H1 (cell line): ENCODE data around the gene OR10V1. TPM values are rescaled to one million over a fixed set of nuclear protein-coding genes. Genes with fewer than 3 reads are reported as not detected.

Source experiments
- CTCF ChIA-PET: fragments of 300-600 bp; sonication (Branson Sonifier 250); formaldehyde crosslinking; loops from one replicate; lab custom pipeline; 2021; ENCODE audit not compliant: partially characterized antibody; lab: Charles Lee
- POLR2A ChIA-PET: fragments of 300-600 bp; sonication (Branson Sonifier 250); formaldehyde crosslinking; loops from one replicate; lab custom pipeline; 2021; ENCODE audit warnings: inconsistent platforms; ENCODE audit not compliant: partially characterized antibody; lab: Charles Lee
- DNase-seq, 2 experiments: peaks; one replicate each; pipeline versions ENCODE4 v3.0.0 to v3.0.0-alpha.2; 2010 to 2022; ENCODE audit warnings: low spot score in 2 of 2, low read depth in 1 of 2, mixed read lengths in 1 of 2
- FAIRE-seq: peaks from 2 replicates; lab custom pipeline; 2011; peaks lifted over from hg19 to GRCh38; lab: Jason Lieb, UNC
- H2AFZ ChIP-seq: 2 replicates; pipeline ENCODE4 v1.8.1; 2012; ENCODE audit warnings: low read length, inconsistent platforms
- H2AK5ac ChIP-seq: 2 replicates; pipeline ENCODE4 v1.6.1; 2013; ENCODE audit warnings: low read depth, low read length
- H2BK120ac ChIP-seq: replicated peaks from 2 replicates; pipeline ENCODE3; 2013; ENCODE audit warnings: low read depth, low read length, inconsistent platforms
- H2BK12ac ChIP-seq: 2 replicates; pipeline ENCODE4 v1.6.1; 2013; ENCODE audit warnings: low read depth, low read length
- H2BK15ac ChIP-seq: 2 replicates; pipeline ENCODE4 v1.6.1; 2013; ENCODE audit warnings: low read length
- H2BK20ac ChIP-seq: 2 replicates; pipeline ENCODE4 v1.6.1; 2013; ENCODE audit warnings: low read length
- H2BK5ac ChIP-seq: 2 replicates; pipeline ENCODE4 v1.6.1; 2013; ENCODE audit warnings: low read depth, low read length
- H3K14ac ChIP-seq: 2 replicates; pipeline ENCODE4 v1.6.1; 2013; ENCODE audit warnings: inconsistent platforms; ENCODE audit not compliant: insufficient read length
- H3K18ac ChIP-seq: 2 replicates; pipeline ENCODE4 v1.6.1; 2013; ENCODE audit warnings: low read length; ENCODE audit errors: extremely low read depth
- H3K23ac ChIP-seq: 2 replicates; pipeline ENCODE4 v1.6.1; 2013; ENCODE audit warnings: inconsistent platforms; ENCODE audit not compliant: insufficient read length
- H3K23me2 ChIP-seq: 2 replicates; pipeline ENCODE4 v1.6.1; 2013; ENCODE audit warnings: low read depth, low read length
- H3K27ac ChIP-seq: 2 replicates; pipeline ENCODE4 v1.6.1; 2011; ENCODE audit warnings: low read depth, low read length, inconsistent platforms
- H3K27me3 ChIP-seq, 4 experiments: replicated peaks in 1 of 4; 1 replicate in 1 of 4; 2 replicates in 3 of 4; pipeline versions ENCODE4 v1.6.1 to v1.8.1; 2011 to 2013; ENCODE audit warnings: low read length in 3 of 4, mild to moderate bottlenecking in 3 of 4, inconsistent platforms in 2 of 4, mixed read lengths in 2 of 4, moderate library complexity in 1 of 4; ENCODE audit not compliant: control insufficient read depth in 3 of 4, insufficient read depth in 3 of 4; ENCODE audit errors: extremely low read depth in 1 of 4
- H3K36me3 ChIP-seq, 4 experiments: 2 replicates each; pipeline versions ENCODE4 v1.6.1 to v1.8.1; 2011 to 2013; ENCODE audit warnings: mild to moderate bottlenecking in 4 of 4, low read length in 3 of 4, moderate library complexity in 2 of 4, control low read depth in 1 of 4, inconsistent platforms in 1 of 4; ENCODE audit not compliant: insufficient read depth in 4 of 4, control insufficient read depth in 2 of 4
- H3K4ac ChIP-seq: replicated peaks from 2 replicates; pipeline ENCODE3; 2013; ENCODE audit warnings: low read length, low read depth, mixed read lengths, inconsistent platforms; ENCODE audit not compliant: insufficient read length
- H3K4me1 ChIP-seq, 4 experiments: replicated peaks in 1 of 4; 1 replicate in 1 of 4; 2 replicates in 3 of 4; pipeline versions ENCODE4 v1.6.1 to v1.8.1; 2011 to 2013; ENCODE audit warnings: low read length in 3 of 4, inconsistent platforms in 2 of 4, mixed read lengths in 1 of 4; ENCODE audit not compliant: insufficient read depth in 4 of 4, control insufficient read depth in 3 of 4
- H3K4me2 ChIP-seq, 2 experiments: 2 replicates each; pipeline versions ENCODE4 v1.6.1 to v1.8.1; 2011 to 2013; ENCODE audit warnings: low read depth in 2 of 2, low read length in 2 of 2, control low read depth in 1 of 2, inconsistent platforms in 1 of 2, mild to moderate bottlenecking in 1 of 2; ENCODE audit not compliant: insufficient read depth in 1 of 2
- H3K4me3 ChIP-seq, 4 experiments: fragments of 200-600, 300-600 bp in 1 of 4; sonication (generic), shearing (Covaris generic), sonication (Bioruptor Twin) in 1 of 4; 2 replicates each; pipeline versions ENCODE4 v1.5.1 to v1.8.1; 2011 to 2016; ENCODE audit warnings: low read length in 4 of 4, low read depth in 3 of 4, control low read depth in 2 of 4, inconsistent platforms in 2 of 4, mild to moderate bottlenecking in 2 of 4, mixed read lengths in 1 of 4, moderate library complexity in 1 of 4; ENCODE audit not compliant: insufficient read depth in 2 of 4; ENCODE audit errors: extremely low read depth in 1 of 4
- H3K56ac ChIP-seq: replicated peaks from 2 replicates; pipeline ENCODE3; 2013; ENCODE audit warnings: low read depth, mild to moderate bottlenecking, mixed read lengths, low read length, inconsistent platforms; ENCODE audit not compliant: insufficient read length
- H3K79me1 ChIP-seq: 2 replicates; pipeline ENCODE4 v1.6.1; 2013; ENCODE audit warnings: low read depth, low read length, control low read depth
- H3K79me2 ChIP-seq, 2 experiments: 2 replicates each; pipeline versions ENCODE4 v1.6.1 to v1.8.1; 2012 to 2013; ENCODE audit warnings: low read length in 2 of 2, mild to moderate bottlenecking in 2 of 2, inconsistent platforms in 1 of 2; ENCODE audit not compliant: insufficient read depth in 2 of 2, control insufficient read depth in 1 of 2
- H3K9ac ChIP-seq, 4 experiments: replicated peaks in 1 of 4; 1 replicate in 1 of 4; 2 replicates in 3 of 4; pipeline versions ENCODE4 v1.6.1 to v1.8.1; 2011 to 2013; ENCODE audit warnings: low read depth in 3 of 4, low read length in 3 of 4, control low read depth in 2 of 4, mild to moderate bottlenecking in 2 of 4, moderate library complexity in 2 of 4, inconsistent platforms in 1 of 4; ENCODE audit errors: extremely low read depth in 1 of 4
- H3K9me3 ChIP-seq, 2 experiments: 2 replicates each; pipeline versions ENCODE4 v1.6.1 to v1.8.1; 2012 to 2013; ENCODE audit warnings: mild to moderate bottlenecking in 2 of 2, moderate library complexity in 2 of 2, control low read depth in 1 of 2, inconsistent platforms in 1 of 2, low read depth in 1 of 2, low read length in 1 of 2, mixed read lengths in 1 of 2; ENCODE audit not compliant: insufficient read depth in 2 of 2
- H4K20me1 ChIP-seq, 2 experiments: replicated peaks in 1 of 2; 2 replicates each; pipeline versions ENCODE3 to v1.8.1; 2011 to 2013; ENCODE audit warnings: inconsistent platforms in 2 of 2, low read length in 2 of 2, mild to moderate bottlenecking in 1 of 2; ENCODE audit not compliant: insufficient read depth in 2 of 2, control insufficient read depth in 1 of 2
- H4K5ac ChIP-seq: 2 replicates; pipeline ENCODE4 v1.6.1; 2013; ENCODE audit warnings: low read length, low read depth, mixed read lengths, inconsistent platforms; ENCODE audit not compliant: insufficient read length
- H4K8ac ChIP-seq: 2 replicates; pipeline ENCODE4 v1.8.0; 2013; ENCODE audit warnings: mild to moderate bottlenecking, moderate library complexity, low read length, inconsistent platforms; ENCODE audit not compliant: insufficient read depth; ENCODE audit errors: extremely low read depth
- H4K91ac ChIP-seq: replicated peaks from 2 replicates; pipeline ENCODE3; 2013; ENCODE audit warnings: low read length, mixed read lengths, inconsistent platforms; ENCODE audit not compliant: insufficient read length
- BRCA1 ChIP-seq: IDR thresholded peaks from 2 replicates; pipeline ENCODE4 v1.6.1; 2012; ENCODE audit warnings: low read depth, low read length, improper control_type of control experiment
- CBX8 ChIP-seq: fragments of 300-800, 300-1000 bp; sonication (generic); IDR thresholded peaks from 2 replicates; pipeline ENCODE4 v1.7.1; 2016; ENCODE audit warnings: low read depth, low read length, borderline replicate concordance
- CHD2 ChIP-seq: IDR thresholded peaks from 2 replicates; pipeline ENCODE4 v1.6.1; 2012; ENCODE audit warnings: low read length, improper control_type of control experiment
- JUN ChIP-seq: IDR thresholded peaks from 2 replicates; pipeline ENCODE4 v1.6.1; 2011; ENCODE audit warnings: low read depth, mild to moderate bottlenecking, improper control_type of control experiment, low read length
- KDM4A ChIP-seq: IDR thresholded peaks from one replicate; pipeline ENCODE4 v1.7.1; 2012; ENCODE audit warnings: low read depth, mild to moderate bottlenecking, moderate library complexity, low read length, inconsistent platforms; ENCODE audit not compliant: severe bottlenecking
- RAD21 ChIP-seq, 2 experiments: IDR thresholded peaks in 1 of 2; conservative IDR thresholded peaks in 1 of 2; 2 replicates each; pipeline ENCODE4 v1.6.1; 2011; ENCODE audit warnings: low read depth in 2 of 2, low read length in 2 of 2, improper control_type of control experiment in 1 of 2, inconsistent platforms in 1 of 2, mild to moderate bottlenecking in 1 of 2, moderate library complexity in 1 of 2
- RBBP5 ChIP-seq: IDR thresholded peaks from 2 replicates; pipeline ENCODE4 v1.7.1; 2012; ENCODE audit warnings: low read depth, mild to moderate bottlenecking, inconsistent platforms, low read length, moderate library complexity, borderline replicate concordance
- RNF2 ChIP-seq: fragments of 200-900, 300-1000 bp; sonication (generic); IDR thresholded peaks from 2 replicates; pipeline ENCODE4 v1.7.1; 2016; ENCODE audit warnings: borderline replicate concordance, low read depth, mild to moderate bottlenecking, antibody characterized with exemption, low read length; ENCODE audit not compliant: poor library complexity, severe bottlenecking; ENCODE audit errors: missing control alignments
- SP1 ChIP-seq: IDR thresholded peaks from 2 replicates; pipeline ENCODE4 v1.6.1; 2011; ENCODE audit warnings: low read depth, low read length
- TAF1 ChIP-seq: IDR thresholded peaks from 2 replicates; pipeline ENCODE4 v1.6.1; 2011; ENCODE audit warnings: mild to moderate bottlenecking, low read depth, low read length
- USF2 ChIP-seq: IDR thresholded peaks from 2 replicates; pipeline ENCODE4 v1.6.1; 2011; ENCODE audit warnings: low read length, improper control_type of control experiment
- ZNF274 ChIP-seq: IDR thresholded peaks from 2 replicates; pipeline ENCODE4 v1.7.0; 2012; ENCODE audit warnings: low read length, borderline replicate concordance; ENCODE audit errors: extremely low read depth
- WGBS, 2 experiments: shearing (Covaris generic) in 1 of 2; methylation state at CpG; one replicate each; pipeline versions ENCODE4 v1.1.6 to v1.1.7; 2013 to 2015; ENCODE audit warnings: low lambda C conversion rate in 2 of 2, mixed read lengths in 2 of 2, inconsistent platforms in 1 of 2, low coverage in 1 of 2, missing lambda C conversion rate in 1 of 2; ENCODE audit not compliant: insufficient replicate concordance in 2 of 2, insufficient coverage in 1 of 2, insufficient read length in 1 of 2; ENCODE audit errors: extremely low coverage in 1 of 2, missing lambda C conversion rate in 1 of 2; 5-methylcytosine and 5-hydroxymethylcytosine counted together
- polyA plus RNA-seq, 7 experiments: library from polyadenylated mRNA; depleted of rRNA in 3 of 7; stranded (reverse) in 5 of 7; unstranded in 2 of 7; fragments of >200 nt in 5 of 7; fragments of 200-250 nt in 2 of 7; gene quantifications; 1 replicate in 5 of 7; 2 replicates in 1 of 7; 4 replicates in 1 of 7; pipeline versions ENCODE4 v1.2.1 to v1.2.3, GENCODE V29; 2011 to 2013; ENCODE audit warnings: missing spikeins in 2 of 7, mixed read lengths in 2 of 7
- total RNA-seq: library from RNA; stranded (reverse); fragmentation: NEBNext Ultra II Directional; extraction: Animal tissue kit (Norgen Biotek cat#: 25700); gene quantifications from 2 replicates; pipeline ENCODE4 v1.2.1, GENCODE V29; 2021

Gene OR10V1
- total and polyA plus RNA-seq, 2 of the 8 experiments (the other 6 are each of a cell fraction or from before 2014, with no cell fraction given) = not detected

DNA sequence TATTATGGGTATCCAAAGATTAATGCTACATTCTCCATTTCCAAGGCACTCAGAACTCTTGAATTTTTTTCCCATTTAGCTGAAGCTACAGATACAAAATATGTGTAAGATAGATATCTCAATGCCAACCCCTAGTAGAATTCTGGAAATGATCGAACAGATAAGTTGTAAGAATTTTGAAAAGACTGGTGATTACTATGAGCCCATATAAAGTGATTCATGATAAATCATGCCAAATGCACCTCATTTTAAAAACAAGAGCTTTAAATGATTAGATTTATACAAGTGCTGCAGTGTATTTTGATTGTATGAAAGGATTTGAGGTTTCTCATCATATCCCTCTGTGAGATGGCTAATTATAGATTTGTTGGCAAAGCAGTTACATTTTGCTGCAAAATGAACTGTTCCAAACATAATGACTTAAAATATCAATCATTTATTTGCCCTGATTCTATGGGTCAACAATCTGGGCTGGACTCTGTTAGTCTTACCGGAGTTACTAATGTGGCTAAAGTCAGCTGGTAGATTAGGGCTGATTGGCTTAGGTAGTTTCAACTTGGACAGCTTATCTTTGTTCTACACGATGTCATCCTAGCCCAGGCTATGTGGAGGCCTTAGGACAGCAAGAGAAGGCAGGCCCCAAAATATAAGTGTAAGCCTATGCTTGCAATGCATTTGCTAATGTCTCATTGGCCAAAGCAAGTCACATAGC is 3.4 kb downstream of the OR10V1 start:
- no peak overlapping the region for H3K14ac ChIP-seq
- CTCF ChIA-PET = interaction anchor here (0.7 kb wide), 1 partner anchor 11 kb away, joined by 4 read pairs; no protein-coding TSS in a partner anchor
- TF ChIP-seq CBX8 = no peak
- no peak for TF ChIP-seq BRCA1
- TF ChIP-seq KDM4A = no peak
- no peak for TF ChIP-seq SP1
- no peak for TF ChIP-seq JUN
- no peak for TF ChIP-seq CHD2
- no peak for TF ChIP-seq ZNF274
- TF ChIP-seq RAD21 (IDR thresholded peaks at IDR 0.05 in 1 of 2, conservative IDR thresholded peaks at IDR 0.05 in 1 of 2; ENCODE audit: low read depth in 2 of 2, low read length in 2 of 2) = no peak
- TF ChIP-seq RBBP5 = no peak
- TF ChIP-seq RNF2 = no peak
- no peak for TF ChIP-seq USF2
- TF ChIP-seq TAF1 = no peak

More for the DNA sequence above, 3.4 kb downstream of the OR10V1 start:
- Histone ChIP-seq H4K91ac (no peak overlapping the region), H3K23me2 (no peaks in the 10 kb centered on the region), H4K20me1 (no peaks in the 10 kb centered on the region), H3K36me3 (no peaks in the 10 kb centered on the region), H3K4me3 (no peak overlapping the region), H2BK20ac (no peak overlapping the region), H4K5ac (no peak overlapping the region), H3K27ac (no peak overlapping the region), H3K4me1 (no peaks in the 10 kb centered on the region), H2AK5ac (no peak overlapping the region), H4K8ac (no peak overlapping the region), H3K56ac (no peak overlapping the region), H2BK120ac (no peak overlapping the region), H3K79me1 (no peaks in the 10 kb centered on the region), H2BK5ac (no peak overlapping the region), H2BK15ac (no peak overlapping the region), H3K23ac (no peak overlapping the region), H2AFZ (no peak overlapping the region), H3K79me2 (no peaks in the 10 kb centered on the region), H3K4ac (no peak overlapping the region), H3K4me2 (no peak overlapping the region), H3K9me3 (no peaks in the 10 kb centered on the region), H2BK12ac (no peak overlapping the region), H3K27me3 (no peaks in the 10 kb centered on the region), H3K9ac (no peak overlapping the region), H3K18ac (no peak overlapping the region)
- POLR2A ChIA-PET = no interaction called here
- DNase-seq (no peak), FAIRE-seq (no peak)
- WGBS, 2 experiments = 87% methylated on average over 3 of the region's 3 CpGs; no CpG with 5 or more reads in 1 of the 2 experiments
